ENCODE measurements around the gene COLEC11. TPM values are rescaled to one million over a fixed set of nuclear protein-coding genes. Genes with fewer than 3 reads are reported as not detected.

Gene COLEC11
- total RNA-seq, 2 experiments from 2014 or later: 1.7 TPM; not detected in 1

- no TSS peak for BruUV-seq (replicated peaks)
- Histone ChIP-seq H3K9me3 (ENCODE audit: low read length) (no peaks in the 10 kb centered on the region), H3K4me2 (ENCODE audit: low read length) (no peak overlapping the region), H4K20me1 (ENCODE audit: insufficient read depth, low read length) (peaks cover 9% of the 10 kb centered on the region), H3K36me3 (ENCODE audit: insufficient read depth, low read length) (peaks cover 59% of the 10 kb centered on the region), H2AFZ (ENCODE audit: low read length) (no peak overlapping the region), H3K4me1 (ENCODE audit: insufficient read depth, low read length, poor library complexity, severe bottlenecking) (peaks cover under 1% of the 10 kb centered on the region), H3K27ac (ENCODE audit: low read depth, low read length, poor library complexity, severe bottlenecking) (no peak overlapping the region), H3K4me3 (ENCODE audit: low read depth, low read length, poor library complexity, severe bottlenecking) (no peak overlapping the region), H3K9me2 (ENCODE audit: insufficient read depth, low read length) (no peaks in the 10 kb centered on the region), H3K79me2 (ENCODE audit: insufficient read depth, low read depth, low read length) (peaks cover 5% of the 10 kb centered on the region; the same call in 1 of the 2 replicates)
- ChIA-PET CTCF (ENCODE audit: unreplicated experiment) (interaction anchor here (0.6 kb wide), 1 partner anchor 90 kb away, joined by 4 read pairs; no protein-coding TSS in a partner anchor), POLR2A (interaction anchor here (0.5 to 1.5 kb wide), 4 partner anchors 9 to 842 kb away, joined by 3 to 5 read pairs (median 3); no protein-coding TSS in a partner anchor)
- intact Hi-C loops (cut with micrococcal nuclease; ENCODE audit: unreplicated experiment): no loop called here
- TF ChIP-seq EZH2phosphoT487 (IDR thresholded peaks at IDR 0.05; ENCODE audit: borderline replicate concordance, low read depth, low read length): no peak
- TF ChIP-seq CTCF (conservative IDR thresholded peaks at IDR 0.05; ENCODE audit: low read length): no peak
- DNase-seq (ENCODE audit: low spot score): no peak
These were observed 10.2 kb upstream of the COLEC11 start for GRCh38 chr2:3584608-3585260.

- ChIA-PET CTCF (ENCODE audit: unreplicated experiment) (interaction anchor here (0.6 kb wide), 1 partner anchor 91 kb away, joined by 4 read pairs; no protein-coding TSS in a partner anchor), POLR2A (interaction anchor here (1.5 kb wide), 1 partner anchor 9 kb away, joined by 5 read pairs; no protein-coding TSS in a partner anchor)
- no peak for TF ChIP-seq CTCF (conservative IDR thresholded peaks at IDR 0.05; ENCODE audit: low read length)
- no peak for TF ChIP-seq EZH2phosphoT487 (IDR thresholded peaks at IDR 0.05; ENCODE audit: borderline replicate concordance, low read depth, low read length)
- Histone ChIP-seq H3K4me1 (ENCODE audit: insufficient read depth, low read length, poor library complexity, severe bottlenecking) (no peaks in the 10 kb centered on the region), H3K36me3 (ENCODE audit: insufficient read depth, low read length) (peaks cover 52% of the 10 kb centered on the region), H3K9me2 (ENCODE audit: insufficient read depth, low read length) (no peaks in the 10 kb centered on the region), H2AFZ (ENCODE audit: low read length) (no peak overlapping the region), H3K4me3 (ENCODE audit: low read depth, low read length, poor library complexity, severe bottlenecking) (no peak overlapping the region), H3K4me2 (ENCODE audit: low read length) (no peak overlapping the region), H4K20me1 (ENCODE audit: insufficient read depth, low read length) (peaks cover 2% of the 10 kb centered on the region; the same call in 1 of the 2 replicates), H3K9me3 (ENCODE audit: low read length) (no peaks in the 10 kb centered on the region), H3K27ac (ENCODE audit: low read depth, low read length, poor library complexity, severe bottlenecking) (no peak overlapping the region), H3K79me2 (ENCODE audit: insufficient read depth, low read depth, low read length) (no peaks in the 10 kb centered on the region)
- intact Hi-C loops (cut with micrococcal nuclease; ENCODE audit: unreplicated experiment): no loop called here
- BruUV-seq (replicated peaks): no TSS peak
- no peak for DNase-seq (ENCODE audit: low spot score)
These were observed 9.4 kb upstream of the COLEC11 start for GRCh38 chr2:3585261-3586109.

All from OCI-LY7 (cell line).